GM19455 (cell line): ENCODE data around the gene RERE.
"Not testable (repeated sequence)": the region's sequence is repeated elsewhere in the genome, so short reads cannot be mapped to it uniquely, and the experiment has no call there.

Experiments
- ATAC-seq: cut with Tn5 transposase; IDR thresholded peaks from one replicate; pipeline ENCODE4 v1.9.1; 2021; ENCODE audit not compliant: unreplicated experiment

RERE gene

GRCh38 chr1:8392522-8392921, 424.9 kb downstream of the RERE start:
- no peak for ATAC-seq

- no peak for ATAC-seq
Measured at GRCh38 chr1:8390707-8391106, 426.7 kb downstream of the RERE start.

DNA sequence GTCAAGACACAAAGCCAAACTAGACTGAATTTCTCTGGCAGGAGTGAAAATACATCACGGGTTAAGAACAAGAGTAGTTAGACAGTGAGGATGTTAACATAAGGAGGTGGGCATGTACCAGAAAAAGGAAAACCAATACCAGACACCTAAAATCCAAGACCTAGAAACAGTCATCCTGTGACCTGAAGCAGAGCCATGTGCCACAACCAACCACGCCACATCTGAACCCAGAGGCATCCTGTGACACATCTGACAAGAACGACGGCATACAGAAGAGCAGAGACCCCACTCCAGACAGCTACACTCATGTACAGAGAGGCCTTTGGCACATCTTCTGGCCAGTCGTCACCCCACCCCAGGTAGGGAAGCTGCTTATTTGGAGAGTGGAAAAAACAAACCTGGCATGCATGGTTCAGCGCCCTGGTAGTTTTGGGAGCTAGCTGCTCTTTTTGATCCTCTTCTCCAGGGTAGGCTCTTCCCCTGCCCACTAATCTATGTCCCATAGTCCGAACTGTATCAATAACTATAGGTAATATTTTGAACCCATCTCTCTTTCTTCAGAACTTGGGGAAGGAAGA, 427.4 kb downstream of the RERE start:
- ATAC-seq = no peak

GRCh38 chr1:8388732-8389562, 428.5 kb downstream of the RERE start:
- no peak for ATAC-seq

DNA sequence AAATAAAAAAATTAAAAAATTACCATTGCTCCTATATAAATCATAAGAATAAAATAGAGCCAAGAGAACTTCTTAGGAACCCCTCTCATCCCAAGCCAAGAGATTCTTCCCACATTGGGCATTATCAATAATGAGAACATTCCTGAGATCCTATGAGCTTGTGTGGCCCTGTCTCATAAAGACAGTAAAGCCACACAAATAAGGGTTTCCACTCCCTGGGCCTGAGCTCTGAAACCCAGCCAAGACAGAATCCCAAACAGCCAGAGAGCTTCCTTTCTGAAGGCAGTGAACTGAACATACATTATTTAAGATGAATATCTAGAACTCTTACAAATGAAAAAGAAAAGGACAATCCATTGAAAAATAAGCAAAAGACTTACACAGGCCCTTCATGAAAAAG, 431.2 kb downstream of the RERE start:
- no peak for ATAC-seq

DNA sequence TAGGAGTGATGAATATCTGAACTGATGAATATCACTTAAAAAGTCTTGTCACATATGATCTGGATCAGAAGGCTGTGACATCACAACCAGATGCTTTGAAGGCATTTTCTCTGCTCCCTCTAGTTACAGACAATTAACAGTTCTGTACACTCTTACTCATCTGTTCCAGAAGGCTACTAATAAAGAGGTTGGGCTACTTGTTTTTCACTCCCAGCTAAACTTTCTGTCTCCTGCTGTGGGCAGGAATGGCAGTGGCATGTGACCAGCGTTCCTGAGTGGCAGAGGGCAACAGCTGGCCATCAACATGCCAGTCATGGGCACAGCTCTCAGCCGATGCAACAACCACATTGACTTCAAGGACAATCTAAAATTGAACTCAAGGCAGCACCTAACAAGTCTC, 432.9 kb downstream of the RERE start:
- no peak for ATAC-seq

DNA sequence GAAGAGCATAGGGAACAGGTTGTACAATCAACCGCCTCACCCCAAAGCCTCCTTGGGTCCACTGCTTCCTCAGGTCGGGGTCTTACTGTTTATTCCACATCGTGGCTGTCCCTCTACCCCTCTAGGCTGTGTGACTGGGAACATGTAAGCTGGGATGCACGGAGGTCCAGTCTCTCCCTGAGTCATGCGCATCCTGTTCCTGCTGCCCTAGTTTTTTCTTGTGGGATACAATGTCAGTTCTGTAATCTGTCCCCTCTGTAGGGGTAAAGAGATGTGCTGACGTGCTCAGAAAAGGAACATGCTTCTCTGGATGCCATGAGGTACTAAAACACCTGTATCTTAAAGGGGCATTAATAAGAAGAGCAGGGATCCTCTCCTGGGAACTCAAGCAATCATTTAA, 433.4 kb downstream of the RERE start:
- ATAC-seq = no peak

DNA sequence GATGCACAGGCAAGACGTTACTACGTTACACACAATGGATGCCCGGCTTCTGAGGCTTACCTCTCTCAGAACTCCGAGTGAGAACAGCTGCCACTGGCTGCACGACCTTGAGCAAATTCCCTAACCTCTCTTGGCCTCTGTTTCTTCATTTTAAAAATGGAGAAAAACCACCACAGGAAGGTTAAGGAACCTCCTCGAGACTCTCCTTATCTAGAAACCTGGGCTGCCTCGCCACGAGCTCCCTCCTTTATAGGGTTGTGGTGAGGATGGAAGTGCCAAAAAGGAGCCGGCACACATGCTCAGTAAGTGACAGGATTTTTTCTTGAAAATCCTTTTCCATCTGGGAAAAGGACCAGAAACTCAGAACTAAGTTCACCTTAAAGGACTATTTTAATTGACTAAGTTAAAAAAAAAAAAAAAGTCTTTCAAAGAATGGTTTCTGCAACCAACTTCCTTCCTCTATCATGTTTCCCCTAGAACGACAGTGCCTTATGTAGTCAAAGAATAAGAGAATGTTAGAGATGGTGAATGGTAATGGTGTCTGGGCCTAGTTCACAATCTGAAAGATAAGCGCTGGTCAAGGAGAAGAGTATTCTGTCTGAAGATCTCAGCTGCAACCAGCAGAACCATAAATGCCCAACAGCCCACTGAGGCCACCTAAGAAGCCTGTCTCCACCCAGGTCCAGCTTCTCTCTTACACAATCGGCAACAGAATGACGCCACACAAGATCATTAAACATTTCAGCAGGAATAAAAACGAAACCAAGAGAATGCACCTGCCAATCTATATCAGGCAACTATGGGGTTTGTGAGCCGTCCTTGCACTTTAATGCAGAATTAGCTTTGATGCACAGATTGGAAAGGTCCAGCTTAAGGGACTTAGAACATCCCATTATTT, 434.6 kb downstream of the RERE start:
- ATAC-seq = no peak

GRCh38 chr1:8382051-8382505, 435.4 kb downstream of the RERE start:
- no peak for ATAC-seq

GRCh38 chr1:8381618-8382017, 435.8 kb downstream of the RERE start:
- ATAC-seq = no peak

- ATAC-seq = not testable (repeated sequence)
Measured at GRCh38 chr1:8380310-8380709, 437.1 kb downstream of the RERE start.

GRCh38 chr1:8379513-8380186, 437.8 kb downstream of the RERE start:
- no peak for ATAC-seq

DNA sequence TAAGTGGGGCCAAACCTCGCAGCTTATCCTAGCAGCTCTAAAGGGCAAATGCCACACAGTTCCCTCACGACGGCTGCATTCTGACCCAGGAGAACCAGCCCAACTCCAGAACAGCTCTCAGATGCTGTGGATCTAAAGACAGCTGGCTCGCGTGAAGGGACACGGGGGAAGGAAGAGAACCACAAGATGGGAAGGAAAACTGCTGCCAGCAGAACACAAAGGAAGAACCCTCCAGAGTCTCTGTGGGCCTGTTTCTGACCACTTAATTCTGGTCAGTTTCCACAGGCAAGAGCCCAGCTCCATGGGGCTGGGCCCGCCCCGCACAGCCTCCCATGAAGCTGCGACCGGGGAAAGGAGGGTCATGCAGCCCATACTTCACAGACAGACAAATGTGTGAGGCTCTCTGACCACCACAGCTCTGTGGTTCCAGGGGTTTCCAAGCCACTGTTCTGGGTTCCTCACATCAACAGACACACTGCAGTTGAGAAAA, 438.4 kb downstream of the RERE start:
- no peak for ATAC-seq

- no peak for ATAC-seq
Measured at GRCh38 chr1:8378178-8378577, 439.3 kb downstream of the RERE start.

GRCh38 chr1:8377271-8377981, 440.0 kb downstream of the RERE start:
- no peak for ATAC-seq

DNA sequence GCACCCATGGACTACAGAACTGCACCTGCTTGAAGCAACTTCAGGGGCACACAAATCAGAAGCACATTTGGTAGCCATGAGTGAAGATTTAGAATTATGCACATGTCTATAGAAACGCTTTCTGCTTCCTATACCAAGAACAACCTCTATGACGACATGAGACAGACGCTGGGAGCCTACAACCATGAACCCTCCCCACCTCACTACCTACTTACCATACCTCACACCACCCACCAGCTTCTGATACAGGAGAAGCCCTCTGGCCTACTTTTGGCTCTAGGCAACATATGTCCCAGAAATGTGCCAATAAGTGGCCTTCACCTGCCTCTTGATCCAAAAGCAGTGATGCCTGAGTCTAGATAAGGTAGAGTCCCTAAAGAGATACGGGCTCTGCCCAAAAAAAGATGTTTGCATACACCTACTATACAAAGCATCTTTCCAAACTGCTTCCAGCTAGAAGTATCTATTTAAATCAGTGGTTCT, 441.0 kb downstream of the RERE start:
- no peak for ATAC-seq

DNA sequence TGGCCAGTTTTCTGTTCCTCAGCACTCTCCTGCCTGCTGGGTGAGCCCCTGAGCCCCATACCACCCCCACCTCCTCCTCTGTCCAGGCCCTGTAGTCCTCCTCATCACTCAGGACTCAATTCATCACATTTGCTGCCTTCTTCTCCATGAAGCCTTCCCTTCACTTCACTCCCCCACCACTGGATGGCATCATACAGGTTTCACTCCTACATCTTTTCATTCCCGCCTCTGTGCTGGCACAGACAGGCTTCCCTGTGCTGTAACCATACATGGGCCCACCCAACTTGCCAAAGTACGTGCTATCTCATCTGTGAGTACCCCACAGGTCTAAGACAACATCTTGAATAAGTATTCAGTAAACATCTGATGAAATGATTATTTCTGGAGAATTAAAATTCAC, 442.6 kb downstream of the RERE start:
- no peak for ATAC-seq

DNA sequence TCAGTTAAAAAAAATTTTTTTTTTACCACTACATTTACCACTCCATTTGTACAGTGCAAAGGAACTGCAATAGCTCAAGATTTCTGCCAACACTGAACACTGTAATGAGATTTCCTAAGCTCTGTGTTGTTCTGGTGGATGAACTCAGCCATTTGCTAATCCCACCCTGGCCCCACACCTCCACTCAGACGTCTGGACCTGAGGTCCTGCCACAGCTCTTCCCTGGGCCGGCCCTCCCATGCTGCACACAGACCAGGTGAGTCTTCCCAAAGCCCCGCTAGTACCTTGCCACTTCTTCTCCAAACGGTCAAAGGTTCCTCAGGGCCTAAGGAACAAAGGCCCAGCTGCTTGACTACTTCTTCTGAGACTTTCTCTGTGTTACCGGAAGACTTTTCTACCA, 443.1 kb downstream of the RERE start:
- ATAC-seq = no peak

DNA sequence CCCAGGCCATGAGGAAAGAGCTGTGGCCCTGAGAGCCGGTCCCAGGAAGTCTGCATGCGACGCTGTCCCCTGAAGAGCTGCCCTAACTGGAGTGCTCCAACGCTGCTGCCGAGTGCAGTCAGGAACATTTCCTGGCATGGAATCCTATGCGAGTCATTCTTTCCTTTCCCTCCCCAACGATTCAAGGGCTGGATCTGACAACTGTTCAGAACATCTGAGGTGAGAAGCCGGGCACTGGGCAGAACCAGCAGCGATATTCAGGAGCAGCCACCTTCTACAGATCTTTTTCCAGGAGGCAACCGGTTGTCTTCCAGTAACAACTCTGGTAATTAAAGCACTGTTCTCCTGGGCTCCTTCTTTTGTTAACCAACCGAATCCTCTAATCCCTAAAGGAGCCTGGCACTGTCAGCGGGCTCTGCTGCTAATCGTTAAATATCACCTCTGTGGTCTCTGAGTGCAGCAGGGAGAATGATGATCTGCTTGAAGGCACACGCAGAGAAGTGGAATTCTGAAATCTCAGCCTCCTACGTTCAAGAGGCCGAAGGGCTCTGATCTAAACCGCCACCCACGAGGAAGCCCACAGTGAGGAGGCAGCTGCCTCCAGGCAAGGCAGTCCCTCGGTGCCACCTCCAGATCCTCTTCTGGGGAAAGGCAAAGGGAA, 443.7 kb downstream of the RERE start:
- ATAC-seq = no peak

GRCh38 chr1:8373125-8373524, 444.3 kb downstream of the RERE start:
- ATAC-seq = no peak
